K562 (cell line): Measurements from ENCODE around the gene TRAPPC13. TPM values are rescaled to one million over a fixed set of nuclear protein-coding genes. Genes with fewer than 3 reads are reported as not detected.

Experiments
- ATAC-seq: fragments of 200-7000 bp; cut with Tn5 transposase; 3 replicates; pipeline ENCODE4 v1.9.1; 2020; ENCODE audit warnings: moderate library complexity
- BruUV-seq: library from RNA; stranded (reverse); fragments of 400-500 nt; replicated peaks from 2 replicates; lab custom pipeline; 2021; lab: Mats Ljungman, UMichigan
- CTCF ChIA-PET: fragments of 300-600 bp; formaldehyde crosslinking; extraction: SDS; loops from one replicate; lab custom pipeline; 2021; ENCODE audit warnings: low intra/inter-chr PET ratio; lab: Yijun Ruan, JAX
- POLR2A ChIA-PET: fragments of 300-600, 350-650 bp; sonication (Branson Sonifier 250); formaldehyde crosslinking; extraction: SDS; loops from one replicate; lab custom pipeline; 2021; ENCODE audit warnings: antibody characterized with exemption, inconsistent platforms; lab: Yijun Ruan, JAX
- DNase-seq, 4 experiments: peaks; one replicate each; pipeline versions ENCODE4 v3.0.0 to v3.0.0-alpha.2; 2011 to 2018; ENCODE audit warnings: low spot score in 3 of 4, mixed read lengths in 3 of 4; ENCODE audit errors: extremely low read depth in 1 of 4
- FAIRE-seq: peaks from 2 replicates; lab custom pipeline; 2011; peaks lifted over from hg19 to GRCh38; lab: Jason Lieb, UNC
- H2AFZ ChIP-seq: 2 replicates; pipeline ENCODE4 v1.6.0; 2011; ENCODE audit warnings: low read depth, low read length, control low read depth, inconsistent platforms
- H3K27ac ChIP-seq: fragments of 200-600 bp; 3 replicates; pipeline ENCODE4 v1.8.0; 2011; ENCODE audit warnings: low read depth, mild to moderate bottlenecking, control low read depth, inconsistent platforms, low read length, moderate library complexity, mixed read lengths; ENCODE audit errors: extremely low read depth
- H3K27me3 ChIP-seq, 2 experiments: fragments of 300-600 bp in 1 of 2; 2 replicates in 1 of 2; 3 replicates in 1 of 2; pipeline versions ENCODE4 v1.6.0 to v1.8.0; 2011; ENCODE audit warnings: inconsistent platforms in 2 of 2, low read length in 2 of 2, mild to moderate bottlenecking in 1 of 2, mixed read lengths in 1 of 2, moderate library complexity in 1 of 2; ENCODE audit not compliant: control insufficient read depth in 2 of 2, insufficient read depth in 2 of 2
- H3K36me3 ChIP-seq: fragments of 300-600 bp; 3 replicates; pipeline ENCODE4 v1.8.0; 2011; ENCODE audit warnings: mild to moderate bottlenecking, low read length, inconsistent platforms; ENCODE audit not compliant: control insufficient read depth, insufficient read depth
- H3K4me1 ChIP-seq, 2 experiments: fragments of 200-600 bp in 1 of 2; replicated peaks in 1 of 2; 2 replicates in 1 of 2; 3 replicates in 1 of 2; pipeline versions ENCODE4 v1.5.1 to v1.8.0; 2011; ENCODE audit warnings: inconsistent platforms in 2 of 2, low read length in 2 of 2, mild to moderate bottlenecking in 1 of 2, mixed read lengths in 1 of 2, moderate library complexity in 1 of 2; ENCODE audit not compliant: control insufficient read depth in 2 of 2, insufficient read depth in 2 of 2
- H3K4me2 ChIP-seq: 2 replicates; pipeline ENCODE4 v1.6.1; 2011; ENCODE audit warnings: low read length, control low read depth, inconsistent platforms, mixed read lengths; ENCODE audit not compliant: insufficient read depth
- H3K4me3 ChIP-seq: fragments of 200-600 bp; sonication (generic), shearing (Covaris generic); 2 replicates; pipeline ENCODE4 v1.5.1; 2016; ENCODE audit warnings: control low read depth, inconsistent platforms
- H3K79me2 ChIP-seq: fragments of 200-600 bp; 3 replicates; pipeline ENCODE4 v1.8.0; 2011; ENCODE audit warnings: low read length, inconsistent platforms; ENCODE audit not compliant: control insufficient read depth, insufficient read depth
- H3K9ac ChIP-seq, 2 experiments: 2 replicates each; pipeline versions ENCODE4 v1.6.0 to v1.6.1; 2011; ENCODE audit warnings: low read depth in 2 of 2, low read length in 2 of 2, control low read depth in 1 of 2, inconsistent platforms in 1 of 2, mild to moderate bottlenecking in 1 of 2, mixed read lengths in 1 of 2; ENCODE audit not compliant: insufficient read depth in 1 of 2
- H3K9me1 ChIP-seq: one replicate; pipeline ENCODE4 v1.6.0; 2011; ENCODE audit warnings: inconsistent platforms, mild to moderate bottlenecking, low read length, moderate library complexity; ENCODE audit not compliant: control insufficient read depth, insufficient read depth
- H3K9me3 ChIP-seq: replicated peaks from 2 replicates; pipeline ENCODE4 v1.5.1; 2011; ENCODE audit warnings: low read depth, low read length, inconsistent platforms; ENCODE audit not compliant: control insufficient read depth, insufficient read depth
- H4K20me1 ChIP-seq: replicated peaks from 2 replicates; pipeline ENCODE4 v1.6.1; 2011; ENCODE audit warnings: low read length, inconsistent platforms, mixed read lengths; ENCODE audit not compliant: control insufficient read depth, insufficient read depth
- TBL1XR1 ChIP-seq, 2 experiments: IDR thresholded peaks; 2 replicates each; pipeline ENCODE4 v1.6.1; 2012; ENCODE audit warnings: improper control_type of control experiment in 2 of 2, low read length in 2 of 2, mild to moderate bottlenecking in 1 of 2
- ZKSCAN3 ChIP-seq: fragments of 250-450 bp; sonication (Bioruptor Pico); IDR thresholded peaks from 2 replicates; pipeline ENCODE4 v1.4.0; 2020
- WGBS: fragments of 100-300 bp; shearing (Covaris generic); methylation state at CpG from one replicate; pipeline ENCODE4 v1.1.6; 2016; ENCODE audit warnings: low coverage, mixed read lengths; ENCODE audit not compliant: insufficient coverage; ENCODE audit errors: missing lambda C conversion rate; 5-methylcytosine and 5-hydroxymethylcytosine counted together
- in situ Hi-C: fragments of 300-500 bp; cut with MboI; formaldehyde crosslinking; loops from 4 replicates; pipeline ENCODE4 v1.15.0; 2018; ENCODE audit warnings: inconsistent platforms, mixed read lengths
- intact Hi-C: fragments of 100-400 bp; cut with micrococcal nuclease; formaldehyde crosslinking; loops from 2 replicates; pipeline ENCODE4 v1.14.2; 2022
- polyA plus RNA-seq, 8 experiments: library from polyadenylated mRNA; depleted of rRNA in 4 of 8; stranded (reverse) in 5 of 8; unstranded in 3 of 8; fragments of >200 nt; fragmentation: Nextera tagmentation in 2 of 8; fragmentation: Illumina TruSeq in 1 of 8; extraction: Ambion mirVana in 2 of 8; extraction: Trizol in 1 of 8; gene quantifications; 2 replicates each; pipeline versions ENCODE4 v1.2.1 to v1.2.3, GENCODE V29; 2011 to 2014; ENCODE audit warnings: inconsistent platforms in 1 of 8, missing spikeins in 1 of 8
- total RNA-seq, 7 experiments: library from RNA; depleted of rRNA in 6 of 7; stranded (reverse); fragments of >200 nt in 6 of 7; fragmentation: Illumina TruSeq in 2 of 7; extraction: Trizol in 2 of 7; gene quantifications; 2 replicates each; pipeline versions ENCODE4 v1.2.1 to v1.2.3, GENCODE V29; 2011 to 2021; ENCODE audit warnings: low replicate concordance in 1 of 7
- TF ChIP-seq, protein P1 (sequence below): sonication (generic); formaldehyde crosslinking; IDR thresholded peaks from 2 replicates; pipeline ENCODE4 v1.8.0; 2022; ENCODE audit warnings: missing genetic modification reagents, mild to moderate bottlenecking, borderline replicate concordance
- TF ChIP-seq, protein P2 (sequence below): fragments of 250-450 bp; sonication (Bioruptor Pico); IDR thresholded peaks from 2 replicates; pipeline ENCODE4 v1.4.0; 2020
- TF ChIP-seq, protein P3 (sequence below): sonication (generic); formaldehyde crosslinking; IDR thresholded peaks from 2 replicates; pipeline ENCODE4 v1.8.1; 2023; ENCODE audit warnings: mild to moderate bottlenecking, missing genetic modification reagents

The TRAPPC13 gene
- total and polyA plus RNA-seq, 9 of the 15 experiments (the other 6 are each of a cell fraction or from before 2014, with no cell fraction given), result 16.2 to 43.8 (median 24.0) TPM

DNA sequence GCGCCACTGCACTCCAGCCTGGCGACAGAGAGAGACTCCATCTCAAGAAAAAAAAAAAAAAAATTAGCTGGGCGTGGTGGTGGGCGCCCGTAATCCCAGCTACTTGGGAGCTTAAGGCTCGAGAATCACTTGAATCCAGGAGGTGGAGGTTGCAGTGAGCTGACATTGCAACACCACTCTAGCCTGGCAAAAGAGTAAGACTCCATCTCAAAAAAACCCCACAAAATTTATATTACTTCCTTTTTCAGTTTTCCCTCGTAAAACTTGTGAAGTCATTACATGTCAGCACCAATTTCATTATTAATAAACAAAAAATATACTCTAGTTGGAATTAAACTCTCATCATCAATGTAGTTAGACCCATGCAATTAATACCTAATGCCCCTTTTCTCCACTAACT is 43.9 kb downstream of the TRAPPC13 start:
- CTCF ChIA-PET, result no interaction called here
- 68% methylated on average over 2 of the region's 7 CpGs for WGBS
- Histone ChIP-seq H3K4me3 (no peak overlapping the region), H3K79me2 (no peaks in the 10 kb centered on the region), H3K36me3 (peaks cover 23% of the 10 kb centered on the region; the same call in 1 of the 3 replicates)
- BruUV-seq, result no TSS peak
- no peak for ATAC-seq
- TF ChIP-seq, protein P1, sequence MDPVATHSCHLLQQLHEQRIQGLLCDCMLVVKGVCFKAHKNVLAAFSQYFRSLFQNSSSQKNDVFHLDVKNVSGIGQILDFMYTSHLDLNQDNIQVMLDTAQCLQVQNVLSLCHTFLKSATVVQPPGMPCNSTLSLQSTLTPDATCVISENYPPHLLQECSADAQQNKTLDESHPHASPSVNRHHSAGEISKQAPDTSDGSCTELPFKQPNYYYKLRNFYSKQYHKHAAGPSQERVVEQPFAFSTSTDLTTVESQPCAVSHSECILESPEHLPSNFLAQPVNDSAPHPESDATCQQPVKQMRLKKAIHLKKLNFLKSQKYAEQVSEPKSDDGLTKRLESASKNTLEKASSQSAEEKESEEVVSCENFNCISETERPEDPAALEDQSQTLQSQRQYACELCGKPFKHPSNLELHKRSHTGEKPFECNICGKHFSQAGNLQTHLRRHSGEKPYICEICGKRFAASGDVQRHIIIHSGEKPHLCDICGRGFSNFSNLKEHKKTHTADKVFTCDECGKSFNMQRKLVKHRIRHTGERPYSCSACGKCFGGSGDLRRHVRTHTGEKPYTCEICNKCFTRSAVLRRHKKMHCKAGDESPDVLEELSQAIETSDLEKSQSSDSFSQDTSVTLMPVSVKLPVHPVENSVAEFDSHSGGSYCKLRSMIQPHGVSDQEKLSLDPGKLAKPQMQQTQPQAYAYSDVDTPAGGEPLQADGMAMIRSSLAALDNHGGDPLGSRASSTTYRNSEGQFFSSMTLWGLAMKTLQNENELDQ, result no peak
- TF ChIP-seq ZKSCAN3 (CRISPR knock-in tag), result no peak
- TF ChIP-seq, protein P2, sequence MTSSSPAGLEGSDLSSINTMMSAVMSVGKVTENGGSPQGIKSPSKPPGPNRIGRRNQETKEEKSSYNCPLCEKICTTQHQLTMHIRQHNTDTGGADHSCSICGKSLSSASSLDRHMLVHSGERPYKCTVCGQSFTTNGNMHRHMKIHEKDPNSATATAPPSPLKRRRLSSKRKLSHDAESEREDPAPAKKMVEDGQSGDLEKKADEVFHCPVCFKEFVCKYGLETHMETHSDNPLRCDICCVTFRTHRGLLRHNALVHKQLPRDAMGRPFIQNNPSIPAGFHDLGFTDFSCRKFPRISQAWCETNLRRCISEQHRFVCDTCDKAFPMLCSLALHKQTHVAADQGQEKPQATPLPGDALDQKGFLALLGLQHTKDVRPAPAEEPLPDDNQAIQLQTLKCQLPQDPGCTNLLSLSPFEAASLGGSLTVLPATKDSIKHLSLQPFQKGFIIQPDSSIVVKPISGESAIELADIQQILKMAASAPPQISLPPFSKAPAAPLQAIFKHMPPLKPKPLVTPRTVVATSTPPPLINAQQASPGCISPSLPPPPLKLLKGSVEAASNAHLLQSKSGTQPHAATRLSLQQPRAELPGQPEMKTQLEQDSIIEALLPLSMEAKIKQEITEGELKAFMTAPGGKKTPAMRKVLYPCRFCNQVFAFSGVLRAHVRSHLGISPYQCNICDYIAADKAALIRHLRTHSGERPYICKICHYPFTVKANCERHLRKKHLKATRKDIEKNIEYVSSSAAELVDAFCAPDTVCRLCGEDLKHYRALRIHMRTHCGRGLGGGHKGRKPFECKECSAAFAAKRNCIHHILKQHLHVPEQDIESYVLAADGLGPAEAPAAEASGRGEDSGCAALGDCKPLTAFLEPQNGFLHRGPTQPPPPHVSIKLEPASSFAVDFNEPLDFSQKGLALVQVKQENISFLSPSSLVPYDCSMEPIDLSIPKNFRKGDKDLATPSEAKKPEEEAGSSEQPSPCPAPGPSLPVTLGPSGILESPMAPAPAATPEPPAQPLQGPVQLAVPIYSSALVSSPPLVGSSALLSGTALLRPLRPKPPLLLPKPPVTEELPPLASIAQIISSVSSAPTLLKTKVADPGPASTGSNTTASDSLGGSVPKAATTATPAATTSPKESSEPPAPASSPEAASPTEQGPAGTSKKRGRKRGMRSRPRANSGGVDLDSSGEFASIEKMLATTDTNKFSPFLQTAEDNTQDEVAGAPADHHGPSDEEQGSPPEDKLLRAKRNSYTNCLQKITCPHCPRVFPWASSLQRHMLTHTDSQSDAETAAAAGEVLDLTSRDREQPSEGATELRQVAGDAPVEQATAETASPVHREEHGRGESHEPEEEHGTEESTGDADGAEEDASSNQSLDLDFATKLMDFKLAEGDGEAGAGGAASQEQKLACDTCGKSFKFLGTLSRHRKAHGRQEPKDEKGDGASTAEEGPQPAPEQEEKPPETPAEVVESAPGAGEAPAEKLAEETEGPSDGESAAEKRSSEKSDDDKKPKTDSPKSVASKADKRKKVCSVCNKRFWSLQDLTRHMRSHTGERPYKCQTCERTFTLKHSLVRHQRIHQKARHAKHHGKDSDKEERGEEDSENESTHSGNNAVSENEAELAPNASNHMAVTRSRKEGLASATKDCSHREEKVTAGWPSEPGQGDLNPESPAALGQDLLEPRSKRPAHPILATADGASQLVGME (CRISPR knock-in tag), result no peak
- TF ChIP-seq, protein P3, sequence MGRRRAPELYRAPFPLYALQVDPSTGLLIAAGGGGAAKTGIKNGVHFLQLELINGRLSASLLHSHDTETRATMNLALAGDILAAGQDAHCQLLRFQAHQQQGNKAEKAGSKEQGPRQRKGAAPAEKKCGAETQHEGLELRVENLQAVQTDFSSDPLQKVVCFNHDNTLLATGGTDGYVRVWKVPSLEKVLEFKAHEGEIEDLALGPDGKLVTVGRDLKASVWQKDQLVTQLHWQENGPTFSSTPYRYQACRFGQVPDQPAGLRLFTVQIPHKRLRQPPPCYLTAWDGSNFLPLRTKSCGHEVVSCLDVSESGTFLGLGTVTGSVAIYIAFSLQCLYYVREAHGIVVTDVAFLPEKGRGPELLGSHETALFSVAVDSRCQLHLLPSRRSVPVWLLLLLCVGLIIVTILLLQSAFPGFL (CRISPR knock-in tag), result no peak
- no peak for TF ChIP-seq TBL1XR1 (IDR thresholded peaks at IDR 0.05; ENCODE audit: low read length in 2 of 2)
- TF ChIP-seq, all 486 proteins: peak for 0
- Histone ChIP-seq H3K9me3 (no peaks in the 10 kb centered on the region), H3K27me3 (no peaks in the 10 kb centered on the region), H4K20me1 (no peaks in the 10 kb centered on the region), H3K27ac (no peak overlapping the region), H3K9me1 (no peaks in the 10 kb centered on the region), H3K4me2 (no peak overlapping the region), H3K9ac (no peak overlapping the region), H3K4me1 (no peaks in the 10 kb centered on the region), H2AFZ (no peak overlapping the region)
- in situ Hi-C loops (no loop called here), intact Hi-C loops (no loop called here)
- POLR2A ChIA-PET, result no interaction called here
- FAIRE-seq (no peak), DNase-seq (no peak)
